GM12878 (cell line): Measurements from ENCODE around the gene GRIN2C. TPM values are rescaled to one million over a fixed set of nuclear protein-coding genes. Genes with fewer than 3 reads are reported as not detected.

Source experiments
- ATAC-seq: fragments of 200-7000 bp; cut with Tn5 transposase; 3 replicates; pipeline ENCODE4 v1.9.1; 2020; ENCODE audit warnings: mild to moderate bottlenecking, moderate library complexity
- BruUV-seq: library from RNA; stranded (reverse); fragments of 400-500 nt; replicated peaks from 2 replicates; lab custom pipeline; 2021; lab: Mats Ljungman, UMichigan
- CTCF ChIA-PET: fragments of 300-600 bp; sonication (Branson Sonifier 250); formaldehyde crosslinking; extraction: SDS; loops from one replicate; lab custom pipeline; 2021; ENCODE audit warnings: inconsistent platforms; lab: Yijun Ruan, JAX
- POLR2A ChIA-PET: fragments of 350-600 bp; formaldehyde crosslinking; extraction: SDS; loops from one replicate; lab custom pipeline; 2021; ENCODE audit warnings: inconsistent platforms; lab: Charles Lee
- RAD21 ChIA-PET: fragments of 300-600 bp; sonication (Branson Sonifier 250); formaldehyde crosslinking; loops from one replicate; lab custom pipeline; 2023; ENCODE audit warnings: antibody characterized with exemption; ENCODE audit not compliant: unreplicated experiment; lab: Charles Lee
- SMC1A ChIA-PET: fragments of 300-600 bp; sonication (Branson Sonifier 250); formaldehyde crosslinking; loops from one replicate; lab custom pipeline; 2023; ENCODE audit not compliant: unreplicated experiment, uncharacterized antibody; lab: Charles Lee
- DNase-seq: peaks from one replicate; pipeline ENCODE4 v3.0.0-alpha.2; 2011; ENCODE audit warnings: low read depth, low spot score
- FAIRE-seq: peaks from 3 replicates; lab custom pipeline; 2011; peaks lifted over from hg19 to GRCh38; lab: Jason Lieb, UNC
- H2AFZ ChIP-seq: 2 replicates; pipeline ENCODE4 v1.6.0; 2011; ENCODE audit warnings: low read depth, low read length, control low read depth; ENCODE audit not compliant: control insufficient read depth
- H3K27ac ChIP-seq: 2 replicates; pipeline ENCODE4 v1.5.1; 2011; ENCODE audit warnings: control low read depth; ENCODE audit not compliant: control insufficient read depth, insufficient read depth
- H3K27me3 ChIP-seq, 2 experiments: replicated peaks in 1 of 2; 2 replicates each; pipeline versions ENCODE4 v1.6.0 to v1.6.1; 2011; ENCODE audit warnings: low read length in 1 of 2; ENCODE audit not compliant: control insufficient read depth in 2 of 2, insufficient read depth in 2 of 2
- H3K36me3 ChIP-seq, 2 experiments: 2 replicates each; pipeline ENCODE4 v1.5.1; 2011; ENCODE audit warnings: low read length in 1 of 2; ENCODE audit not compliant: control insufficient read depth in 2 of 2, insufficient read depth in 2 of 2
- H3K4me1 ChIP-seq: 2 replicates; pipeline ENCODE4 v1.6.1; 2011; ENCODE audit warnings: mild to moderate bottlenecking, low read length, moderate library complexity, mixed read lengths; ENCODE audit not compliant: control insufficient read depth, insufficient read depth
- H3K4me2 ChIP-seq: 2 replicates; pipeline ENCODE4 v1.6.0; 2011; ENCODE audit warnings: control low read depth; ENCODE audit not compliant: control insufficient read depth, insufficient read depth
- H3K4me3 ChIP-seq: fragments of 200-600 bp; sonication (generic); 2 replicates; pipeline ENCODE4 v1.5.1; 2016
- H3K79me2 ChIP-seq: 2 replicates; pipeline ENCODE4 v1.6.0; 2011; ENCODE audit warnings: low read length; ENCODE audit not compliant: control insufficient read depth, insufficient read depth
- H3K9ac ChIP-seq: 2 replicates; pipeline ENCODE4 v1.8.0; 2011; ENCODE audit warnings: low read length, control low read depth, mixed read lengths; ENCODE audit not compliant: control insufficient read depth, insufficient read depth
- H3K9me3 ChIP-seq: replicated peaks from 3 replicates; pipeline ENCODE4 v1.5.1; 2011; ENCODE audit warnings: mild to moderate bottlenecking, low read length; ENCODE audit not compliant: control insufficient read depth, insufficient read depth
- H4K20me1 ChIP-seq: 2 replicates; pipeline ENCODE4 v1.6.0; 2011; ENCODE audit not compliant: control insufficient read depth, insufficient read depth
- BMI1 ChIP-seq: fragments of 450-650 bp; IDR thresholded peaks from 2 replicates; pipeline ENCODE4 v1.6.1; 2016; ENCODE audit warnings: mild to moderate bottlenecking, moderate library complexity, borderline replicate concordance
- CBFB ChIP-seq: IDR thresholded peaks from 2 replicates; pipeline ENCODE4 v1.6.1; 2016; ENCODE audit warnings: antibody characterized with exemption, low read depth
- CEBPB ChIP-seq, 2 experiments: fragments of 150-350 bp in 1 of 2; IDR thresholded peaks; 2 replicates each; pipeline ENCODE4 v1.6.1; 2012 to 2014; ENCODE audit warnings: low read depth in 2 of 2, low read length in 2 of 2, borderline replicate concordance in 1 of 2, inconsistent platforms in 1 of 2
- CHD1 ChIP-seq: IDR thresholded peaks from 2 replicates; pipeline ENCODE4 v1.6.1; 2012; ENCODE audit warnings: low read depth, low read length, improper control_type of control experiment
- MYC ChIP-seq: IDR thresholded peaks from 2 replicates; pipeline ENCODE4 v1.6.1; 2011; ENCODE audit warnings: mild to moderate bottlenecking, low read length, moderate library complexity, inconsistent platforms; ENCODE audit not compliant: insufficient read depth, insufficient replicate concordance, insufficient read length, severe bottlenecking
- TAF1 ChIP-seq: IDR thresholded peaks from 2 replicates; pipeline ENCODE4 v1.6.1; 2011; ENCODE audit warnings: mild to moderate bottlenecking, low read depth, low read length, borderline replicate concordance
- TBL1XR1 ChIP-seq: IDR thresholded peaks from 2 replicates; pipeline ENCODE4 v1.6.1; 2012; ENCODE audit warnings: low read depth, low read length, improper control_type of control experiment
- TCF3 ChIP-seq: IDR thresholded peaks from 2 replicates; pipeline ENCODE4 v1.6.1; 2012; ENCODE audit warnings: low read depth, mild to moderate bottlenecking, low read length, borderline replicate concordance; ENCODE audit not compliant: insufficient read depth
- ZNF24 ChIP-seq: fragments of 450-650 bp; IDR thresholded peaks from 2 replicates; pipeline ENCODE4 v1.6.1; 2017; ENCODE audit warnings: antibody characterized with exemption, mild to moderate bottlenecking
- ZZZ3 ChIP-seq: IDR thresholded peaks from 2 replicates; pipeline ENCODE4 v1.6.1; 2011; ENCODE audit warnings: low read depth; ENCODE audit not compliant: control insufficient read depth, insufficient read length
- WGBS: methylation state at CpG from one replicate; pipeline ENCODE4 v1.1.6; 2016; ENCODE audit warnings: low lambda C conversion rate; ENCODE audit not compliant: insufficient replicate concordance, insufficient coverage; ENCODE audit errors: missing lambda C conversion rate; 5-methylcytosine and 5-hydroxymethylcytosine counted together
- in situ Hi-C: fragments of 300-500 bp; cut with MboI; formaldehyde crosslinking; loops from 9 replicates; pipeline ENCODE4 v1.14.3; 2018; ENCODE audit warnings: mixed read lengths
- intact Hi-C: fragments of 100-400 bp; cut with micrococcal nuclease; formaldehyde crosslinking; loops from one replicate; pipeline ENCODE4 v1.14.2; 2022; ENCODE audit not compliant: unreplicated experiment
- polyA plus RNA-seq, 11 experiments: library from polyadenylated mRNA; depleted of rRNA in 4 of 11; unstranded in 6 of 11; stranded (reverse) in 5 of 11; fragments of >200 nt; fragmentation: Nextera tagmentation in 4 of 11; fragmentation: Illumina TruSeq in 1 of 11; extraction: Ambion mirVana in 4 of 11; extraction: Trizol in 1 of 11; gene quantifications; 1 replicate in 1 of 11; 2 replicates in 10 of 11; pipeline versions ENCODE4 v1.2.1 to v1.2.3, GENCODE V29; 2011 to 2016; ENCODE audit warnings: inconsistent platforms in 2 of 11, missing spikeins in 2 of 11, low read depth in 1 of 11
- total RNA-seq, 4 experiments: library from RNA; depleted of rRNA in 3 of 4; stranded (reverse); fragments of >200 nt in 3 of 4; fragmentation: Illumina TruSeq in 1 of 4; extraction: Trizol in 1 of 4; gene quantifications; 2 replicates each; pipeline versions ENCODE4 v1.2.1 to v1.2.3, GENCODE V29; 2013 to 2021

Gene GRIN2C
- total and polyA plus RNA-seq, 10 of the 15 experiments (the other 5 are each of a cell fraction or from before 2014, with no cell fraction given): 0.01 to 0.20 (median 0.11) TPM; not detected in 2

GRCh38 chr17:74903034-74903433 lies 43.3 kb upstream of the GRIN2C start:
- ChIA-PET POLR2A (no interaction called here), CTCF (interaction anchor here (1.6 kb wide), 1 partner anchor 58 kb away, joined by 4 read pairs; no protein-coding TSS in a partner anchor), RAD21 (no interaction called here), SMC1A (no interaction called here)
- Histone ChIP-seq H3K79me2 (no peaks in the 10 kb centered on the region), H2AFZ (no peak overlapping the region), H3K36me3 (no peaks in the 10 kb centered on the region), H3K4me1 (no peaks in the 10 kb centered on the region), H3K9ac (no peak overlapping the region), H3K27ac (no peak overlapping the region), H4K20me1 (no peaks in the 10 kb centered on the region), H3K4me3 (no peak overlapping the region), H3K9me3 (no peaks in the 10 kb centered on the region), H3K27me3 (peaks cover 1 to 3% of the 10 kb centered on the region in 2 experiments; a peak in 2 of 4 replicates), H3K4me2 (no peak overlapping the region)
- no peak for FAIRE-seq
- in situ Hi-C loops: no loop called here
- TF ChIP-seq BMI1 (no peak), ZNF24 (no peak), CBFB (no peak), TBL1XR1 (no peak), TAF1 (no peak), ZZZ3 (no peak), CHD1 (no peak), CEBPB (IDR thresholded peaks at IDR 0.05; ENCODE audit: borderline replicate concordance in 1 of 2, low read depth in 2 of 2, low read length in 2 of 2) (no peak), TCF3 (no peak), MYC (no peak)
- DNase-seq: no peak
- ATAC-seq: no peak
- intact Hi-C loops: no loop called here
- no TSS peak for BruUV-seq
- 59% methylated on average over 9 of the region's 9 CpGs for WGBS
